Stimulated activated CD4-positive, alpha-beta T cell treated with anti-CD3 and anti-CD28 coated beads, TNF-alpha, amount 100 ng/mL, for 48 hours (primary cell): ENCODE results near the gene ESR1.
"Not testable (repeated sequence)": the region's sequence is repeated elsewhere in the genome, so short reads cannot be mapped to it uniquely, and the experiment has no call there.

Source experiments
- DNase-seq, 3 donors: peaks; one replicate each; pipeline ENCODE4 v3.0.0-alpha.2; 2020; ENCODE audit warnings: low read depth in 3 of 3

Gene ESR1

GRCh38 chr6:151894426-151894825 lies 86.9 kb downstream of the ESR1 start:
- not testable (repeated sequence) for DNase-seq

GRCh38 chr6:151899221-151899620 lies 91.7 kb downstream of the ESR1 start:
- not testable (repeated sequence) for DNase-seq

- DNase-seq: not testable (repeated sequence)
These were observed 92.3 kb downstream of the ESR1 start for GRCh38 chr6:151899796-151900195.

- DNase-seq: no peak
These were observed 92.8 kb downstream of the ESR1 start for GRCh38 chr6:151900256-151900655.

GRCh38 chr6:151901009-151901411 lies 93.5 kb downstream of the ESR1 start:
- DNase-seq: no peak

- DNase-seq: no peak
These were observed 97.1 kb downstream of the ESR1 start for GRCh38 chr6:151904631-151905030.

- no peak for DNase-seq
These were observed 97.6 kb downstream of the ESR1 start for GRCh38 chr6:151905072-151905471.

GRCh38 chr6:151905854-151906253 lies 98.4 kb downstream of the ESR1 start:
- no peak for DNase-seq

- no peak for DNase-seq
These were observed 103.9 kb downstream of the ESR1 start for GRCh38 chr6:151911401-151911800.

GRCh38 chr6:151914484-151914883 lies 107.0 kb downstream of the ESR1 start:
- no peak for DNase-seq

- no peak for DNase-seq
These were observed 108.6 kb downstream of the ESR1 start for GRCh38 chr6:151916075-151916474.

- DNase-seq: no peak
These were observed 109.2 kb downstream of the ESR1 start for GRCh38 chr6:151916680-151917164.

- no peak for DNase-seq
These were observed 110.2 kb downstream of the ESR1 start for GRCh38 chr6:151917531-151918329.

GRCh38 chr6:151940307-151940706 lies 132.8 kb downstream of the ESR1 start:
- DNase-seq: no peak

GRCh38 chr6:151948002-151948743 lies 140.7 kb downstream of the ESR1 start:
- DNase-seq: no peak

GRCh38 chr6:151958332-151958731 lies 150.8 kb downstream of the ESR1 start:
- DNase-seq: no peak

- DNase-seq: no peak
These were observed 151.6 kb downstream of the ESR1 start for GRCh38 chr6:151959086-151959485.

- DNase-seq: no peak
These were observed 154.3 kb downstream of the ESR1 start for GRCh38 chr6:151961809-151962208.

GRCh38 chr6:151962246-151962846 lies 154.9 kb downstream of the ESR1 start:
- DNase-seq: peak in 1 of 3 donors; percentile 0

GRCh38 chr6:151963001-151963400 lies 155.5 kb downstream of the ESR1 start:
- DNase-seq: no peak

- DNase-seq: not testable (repeated sequence)
These were observed 156.9 kb downstream of the ESR1 start for GRCh38 chr6:151964412-151964811.

- no peak for DNase-seq
These were observed 166.7 kb downstream of the ESR1 start for GRCh38 chr6:151974061-151974617.
